GM19351 (cell line): ENCODE measurements around the gene EFNA4.
"Not testable (repeated sequence)": the region's sequence is repeated elsewhere in the genome, so short reads cannot be mapped to it uniquely, and the experiment has no call there.

Experiments
- ATAC-seq: cut with Tn5 transposase; IDR thresholded peaks from one replicate; pipeline ENCODE4 v1.9.1; 2021; ENCODE audit warnings: mild to moderate bottlenecking, moderate library complexity; ENCODE audit not compliant: unreplicated experiment

The EFNA4 gene

DNA sequence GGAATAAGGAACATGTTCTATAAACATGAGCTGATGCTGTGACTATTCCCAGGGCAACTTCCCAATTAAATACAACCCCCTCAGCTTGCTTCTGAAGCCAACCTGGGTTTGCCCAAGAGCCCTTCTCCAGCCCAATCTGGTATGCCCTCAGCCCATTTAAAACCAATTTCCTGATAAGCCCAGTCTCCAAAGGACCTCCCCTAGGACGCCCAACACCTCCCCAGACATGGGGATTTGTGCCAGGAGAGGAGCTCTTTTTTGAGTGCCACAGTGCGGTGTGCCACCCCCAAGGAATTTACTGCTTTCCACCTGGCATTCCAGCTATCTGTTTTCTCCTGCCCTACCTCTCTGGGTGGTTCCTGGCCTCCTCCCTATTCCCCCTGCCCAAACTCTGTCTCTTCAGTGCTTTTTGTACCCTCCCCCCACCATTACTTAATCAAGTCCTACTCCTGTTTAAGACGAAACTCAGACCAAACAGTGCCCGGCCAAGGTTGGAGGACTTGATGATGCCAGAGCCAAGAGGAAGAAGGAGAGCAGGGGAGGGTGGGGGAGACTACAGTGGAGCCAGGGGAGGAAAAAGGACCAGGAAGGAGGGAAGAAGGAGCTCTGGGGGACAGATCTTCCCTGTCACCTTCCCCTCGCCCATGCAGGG, 52.7 kb downstream of the EFNA4 start:
- ATAC-seq, result no peak

- ATAC-seq, result no peak
These were observed 54.1 kb downstream of the EFNA4 start for GRCh38 chr1:155117610-155118009.

- ATAC-seq, result not testable (repeated sequence)
These were observed 54.5 kb downstream of the EFNA4 start for GRCh38 chr1:155118090-155118489.
